HFFc6 (cell line): ENCODE results near the gene RENBP. TPM values are rescaled to one million over a fixed set of nuclear protein-coding genes. Genes with fewer than 3 reads are reported as not detected.

ENCODE experiments used
- DNase-seq: peaks from one replicate; pipeline ENCODE4 v3.0.0-alpha.2; 2018
- H3K27ac Mint-ChIP-seq: 2 replicates; pipeline ENCODE4 v1.8.0; 2020; ENCODE audit warnings: mild to moderate bottlenecking, mixed read lengths
- H3K27me3 Mint-ChIP-seq: 2 replicates; pipeline ENCODE4 v1.8.0; 2021; ENCODE audit warnings: mild to moderate bottlenecking, moderate library complexity, mixed read lengths; ENCODE audit not compliant: insufficient read depth
- H3K36me3 Mint-ChIP-seq: 2 replicates; pipeline ENCODE4 v1.8.0; 2021; ENCODE audit warnings: low read depth, mixed read lengths
- H3K4me1 Mint-ChIP-seq: 2 replicates; pipeline ENCODE4 v1.8.0; 2020; ENCODE audit warnings: low read depth, mixed read lengths
- H3K4me3 Mint-ChIP-seq: 2 replicates; pipeline ENCODE4 v1.8.0; 2020; ENCODE audit warnings: mild to moderate bottlenecking, moderate library complexity, mixed read lengths
- H3K9me3 Mint-ChIP-seq: 2 replicates; pipeline ENCODE4 v1.8.0; 2020; ENCODE audit warnings: mild to moderate bottlenecking, mixed read lengths
- total RNA-seq, 6 experiments: library from RNA; stranded (reverse); fragmentation: NEBNext Ultra II Directional; extraction: Animal tissue kit (Norgen Biotek cat#: 25700); gene quantifications; 2 replicates in 1 of 6; 3 replicates in 5 of 6; pipeline ENCODE4 v1.2.3, GENCODE V29; 2021
- TF ChIP-seq, protein P1 (sequence below): fragments of 200-600 bp; sonication (generic); IDR thresholded peaks from 2 replicates; pipeline ENCODE4 v1.5.0; 2021; ENCODE audit warnings: antibody characterized with exemption, mild to moderate bottlenecking

The RENBP gene
- total RNA-seq, 6 experiments from 2014 or later = 0.23 to 0.75 (median 0.40) TPM; not detected in 2

DNA sequence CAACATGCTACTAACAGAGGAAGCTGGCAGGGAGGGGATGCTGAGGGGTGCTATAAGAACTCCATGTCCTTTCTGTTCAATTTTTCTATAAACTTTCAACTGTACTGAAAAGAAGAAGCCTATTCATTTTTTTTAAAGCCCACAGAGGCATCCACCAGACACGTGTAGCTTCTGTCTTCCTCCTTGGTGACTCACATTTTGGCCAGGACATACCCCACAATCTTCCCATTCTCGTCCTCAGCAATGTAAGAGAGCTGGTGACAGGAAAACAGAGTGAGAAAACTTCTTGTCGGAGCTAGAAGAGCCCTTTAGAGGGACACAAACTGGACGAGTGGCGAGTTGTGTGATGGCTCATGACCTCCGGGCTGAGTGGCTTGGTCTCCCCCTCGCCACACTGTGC, 10.7 kb downstream of the RENBP start:
- peak overlapping the region; percentile 93 for H3K4me3 Mint-ChIP-seq
- no peaks in the 10 kb centered on the region for H3K9me3 Mint-ChIP-seq
- TF ChIP-seq, protein P1, sequence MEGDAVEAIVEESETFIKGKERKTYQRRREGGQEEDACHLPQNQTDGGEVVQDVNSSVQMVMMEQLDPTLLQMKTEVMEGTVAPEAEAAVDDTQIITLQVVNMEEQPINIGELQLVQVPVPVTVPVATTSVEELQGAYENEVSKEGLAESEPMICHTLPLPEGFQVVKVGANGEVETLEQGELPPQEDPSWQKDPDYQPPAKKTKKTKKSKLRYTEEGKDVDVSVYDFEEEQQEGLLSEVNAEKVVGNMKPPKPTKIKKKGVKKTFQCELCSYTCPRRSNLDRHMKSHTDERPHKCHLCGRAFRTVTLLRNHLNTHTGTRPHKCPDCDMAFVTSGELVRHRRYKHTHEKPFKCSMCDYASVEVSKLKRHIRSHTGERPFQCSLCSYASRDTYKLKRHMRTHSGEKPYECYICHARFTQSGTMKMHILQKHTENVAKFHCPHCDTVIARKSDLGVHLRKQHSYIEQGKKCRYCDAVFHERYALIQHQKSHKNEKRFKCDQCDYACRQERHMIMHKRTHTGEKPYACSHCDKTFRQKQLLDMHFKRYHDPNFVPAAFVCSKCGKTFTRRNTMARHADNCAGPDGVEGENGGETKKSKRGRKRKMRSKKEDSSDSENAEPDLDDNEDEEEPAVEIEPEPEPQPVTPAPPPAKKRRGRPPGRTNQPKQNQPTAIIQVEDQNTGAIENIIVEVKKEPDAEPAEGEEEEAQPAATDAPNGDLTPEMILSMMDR = no peak
- peaks cover 6% of the 10 kb centered on the region; the same call in 1 of the 2 replicates for H3K4me1 Mint-ChIP-seq
- peaks cover 2% of the 10 kb centered on the region for H3K27me3 Mint-ChIP-seq
- peak overlapping the region; percentile 84 for H3K27ac Mint-ChIP-seq
- H3K36me3 Mint-ChIP-seq = peaks cover 5% of the 10 kb centered on the region; the same call in 1 of the 2 replicates
- peak; percentile 41 for DNase-seq

DNA sequence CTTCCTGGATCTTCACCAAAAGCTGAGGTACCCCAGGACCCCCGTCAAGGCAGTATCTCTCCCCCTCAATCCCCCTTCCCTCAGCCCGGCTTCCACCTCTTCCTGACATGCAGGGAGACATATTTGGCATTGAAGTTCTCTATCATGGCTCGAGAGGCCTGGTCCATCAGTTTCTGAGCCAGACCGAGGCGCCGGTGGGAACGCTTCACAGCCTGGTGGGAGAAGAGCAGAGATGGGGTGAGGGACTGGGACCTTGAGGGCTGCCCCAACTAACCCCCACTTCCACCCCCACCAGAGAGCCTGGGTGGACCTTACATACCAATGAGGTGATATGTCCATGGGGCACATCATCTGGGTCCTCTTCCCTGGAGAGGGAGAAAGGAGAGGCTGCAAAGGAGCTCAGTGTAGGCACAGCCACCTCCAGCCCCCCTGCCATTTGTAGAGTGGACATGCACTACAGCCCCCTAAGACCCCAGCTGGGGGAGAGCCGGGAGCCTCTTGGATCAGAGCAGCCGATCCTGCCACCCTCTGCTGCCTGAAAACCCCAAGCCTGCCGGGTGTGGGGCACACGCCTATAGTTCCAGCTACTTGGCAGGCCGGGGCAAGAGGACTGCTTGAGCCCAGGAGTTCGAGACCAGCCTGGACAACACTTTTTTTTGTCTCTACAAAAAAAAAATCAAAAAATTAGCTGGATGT, 12.1 kb downstream of the RENBP start:
- Mint-ChIP-seq H3K27me3 (peaks cover 2% of the 10 kb centered on the region), H3K4me3 (no peak overlapping the region; the same call in 1 of the 2 replicates), H3K36me3 (peaks cover 5% of the 10 kb centered on the region; the same call in 1 of the 2 replicates), H3K27ac (no peak overlapping the region), H3K4me1 (peaks cover 14% of the 10 kb centered on the region), H3K9me3 (no peaks in the 10 kb centered on the region)
- no peak for DNase-seq
- TF ChIP-seq, protein P1 = no peak

DNA sequence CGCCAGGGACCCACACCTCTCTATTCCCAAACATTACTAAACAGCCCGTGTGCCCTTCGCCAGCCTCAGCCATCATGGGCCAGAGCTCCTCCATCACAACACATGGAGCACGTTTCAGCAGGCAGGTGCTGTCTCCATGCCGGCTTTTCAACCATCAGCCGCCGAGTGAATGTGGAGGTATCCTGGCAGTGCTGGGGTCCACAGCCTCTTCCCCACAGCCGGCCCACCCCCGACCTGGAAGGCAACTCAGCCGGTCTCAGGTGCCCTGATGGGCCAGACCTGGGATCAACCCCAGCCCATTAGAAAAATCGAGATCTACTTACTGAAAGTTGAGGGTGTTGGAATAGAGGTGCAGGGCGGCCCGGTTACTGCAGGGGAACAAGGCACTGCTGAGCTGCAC, 12.7 kb downstream of the RENBP start:
- TF ChIP-seq, protein P1 = no peak
- no peak for DNase-seq
- H3K27ac Mint-ChIP-seq = no peak overlapping the region
- H3K36me3 Mint-ChIP-seq = peaks cover 5% of the 10 kb centered on the region; the same call in 1 of the 2 replicates
- H3K4me3 Mint-ChIP-seq = no peak overlapping the region
- H3K4me1 Mint-ChIP-seq = peaks cover 20% of the 10 kb centered on the region
- peaks cover 2% of the 10 kb centered on the region for H3K27me3 Mint-ChIP-seq
- no peaks in the 10 kb centered on the region for H3K9me3 Mint-ChIP-seq

DNA sequence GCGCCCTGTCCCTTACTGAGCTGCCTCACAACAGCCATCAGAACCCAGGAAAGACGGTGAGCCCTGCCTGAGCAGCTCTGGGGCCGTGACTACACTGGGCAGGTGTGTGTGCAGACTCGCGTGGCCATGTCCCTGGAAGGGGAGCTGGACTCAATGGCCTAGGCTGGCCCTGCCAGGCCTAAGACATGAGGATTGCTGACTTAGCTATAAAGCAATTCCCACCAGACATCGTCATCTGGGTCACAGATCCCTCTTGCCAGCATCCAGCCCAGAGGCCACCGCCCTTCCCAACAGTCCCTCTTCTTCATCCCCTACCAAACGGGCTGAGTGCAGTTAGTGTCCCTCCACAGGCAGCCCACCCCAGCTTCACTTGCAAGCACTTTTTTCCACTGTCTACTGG, 13.3 kb downstream of the RENBP start:
- Mint-ChIP-seq H3K9me3 (no peaks in the 10 kb centered on the region), H3K36me3 (peaks cover 5% of the 10 kb centered on the region; the same call in 1 of the 2 replicates), H3K27me3 (peaks cover 2% of the 10 kb centered on the region; the same call in 1 of the 2 replicates), H3K4me3 (no peak overlapping the region), H3K4me1 (peaks cover 20% of the 10 kb centered on the region), H3K27ac (no peak overlapping the region)
- DNase-seq = no peak
- TF ChIP-seq, protein P1 = no peak

DNA sequence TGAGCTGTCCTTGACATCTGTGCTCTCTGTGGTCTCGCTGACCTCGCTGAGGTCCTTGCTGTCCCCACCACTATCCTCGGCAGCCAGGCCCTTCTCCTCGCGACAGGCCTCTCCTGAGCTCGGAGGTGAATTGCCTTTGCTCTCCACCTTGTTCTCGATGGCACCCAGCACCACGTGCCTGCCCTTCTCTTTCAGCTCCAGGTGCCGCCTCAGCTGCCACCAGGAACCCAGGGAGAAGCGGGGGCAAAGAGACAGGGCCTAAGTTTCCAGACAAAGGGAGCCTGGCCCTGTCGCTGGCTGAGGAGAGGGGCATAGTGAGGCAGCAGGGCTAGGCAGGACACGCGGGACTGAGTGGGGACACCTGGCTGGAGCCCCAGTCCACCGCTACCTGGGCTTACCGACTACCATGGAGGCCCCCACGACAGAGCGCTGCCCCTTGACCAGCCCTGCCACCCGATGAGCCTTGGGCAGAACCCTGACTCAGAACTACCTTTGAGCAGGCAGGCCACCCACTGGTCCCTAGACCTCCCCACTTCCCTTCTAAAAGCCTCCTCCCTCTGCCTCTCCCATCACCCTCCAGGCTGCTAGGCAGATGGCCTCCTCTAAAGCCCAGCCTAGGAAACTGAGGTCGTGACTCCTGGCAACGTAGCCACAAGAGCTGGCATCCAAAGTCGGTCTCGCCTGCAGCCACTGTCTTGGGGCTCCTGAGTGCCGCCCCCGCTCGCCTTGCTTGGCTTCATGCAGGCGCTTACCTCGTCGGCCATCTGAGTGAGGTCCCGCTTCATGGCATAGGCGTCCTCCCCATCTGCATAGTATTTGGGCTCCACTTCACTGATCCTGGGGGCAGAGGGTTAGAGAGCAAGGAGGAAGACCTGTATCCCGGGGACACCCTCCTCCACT, 14.2 kb downstream of the RENBP start:
- Mint-ChIP-seq H3K4me3 (no peak overlapping the region), H3K4me1 (peaks cover 20% of the 10 kb centered on the region)

More for the DNA sequence above, 14.2 kb downstream of the RENBP start:
- no peaks in the 10 kb centered on the region for H3K9me3 Mint-ChIP-seq
- H3K36me3 Mint-ChIP-seq = peaks cover 5% of the 10 kb centered on the region; the same call in 1 of the 2 replicates
- no peak overlapping the region for H3K27ac Mint-ChIP-seq
- H3K27me3 Mint-ChIP-seq = peaks cover 2% of the 10 kb centered on the region; the same call in 1 of the 2 replicates
- TF ChIP-seq, protein P1 = no peak
- no peak for DNase-seq
